ENCODE data around the gene MPV17L2.
"Not testable (repeated sequence)": the region's sequence is repeated elsewhere in the genome, so short reads cannot be mapped to it uniquely, and the experiment has no call there.

The MPV17L2 gene

GRCh38 chr19:18191640-18192062, 1.4 kb upstream of the MPV17L2 start:
- DNase-seq (ENCODE audit: low read depth in 2 of 2), result no peak

GRCh38 chr19:18193388-18194180, 566 bp downstream of the MPV17L2 start:
- DNase-seq (ENCODE audit: low read depth in 2 of 2), result no peak

- DNase-seq (ENCODE audit: low read depth in 2 of 2), result no peak
These were observed 1.1 kb downstream of the MPV17L2 start for GRCh38 chr19:18194181-18194530.

GRCh38 chr19:18194554-18195238, 1.7 kb downstream of the MPV17L2 start:
- DNase-seq (ENCODE audit: low read depth in 2 of 2), result no peak

- DNase-seq (ENCODE audit: low read depth in 2 of 2), result no peak
These were observed 3.5 kb downstream of the MPV17L2 start for GRCh38 chr19:18196511-18196845.

- no peak for DNase-seq (ENCODE audit: low read depth in 2 of 2)
These were observed 4.3 kb downstream of the MPV17L2 start for GRCh38 chr19:18197306-18197705.

GRCh38 chr19:18197941-18198340, 4.9 kb downstream of the MPV17L2 start:
- no peak for DNase-seq (ENCODE audit: low read depth in 2 of 2)

GRCh38 chr19:18198374-18198773, 5.4 kb downstream of the MPV17L2 start:
- no peak for DNase-seq (ENCODE audit: low read depth in 2 of 2)

GRCh38 chr19:18202397-18202777, 9.4 kb downstream of the MPV17L2 start:
- no peak for DNase-seq (ENCODE audit: low read depth in 2 of 2)

GRCh38 chr19:18202778-18203407, 9.9 kb downstream of the MPV17L2 start:
- DNase-seq (ENCODE audit: low read depth in 2 of 2), result no peak

GRCh38 chr19:18203408-18203862, 10.4 kb downstream of the MPV17L2 start:
- no peak for DNase-seq (ENCODE audit: low read depth in 2 of 2)

GRCh38 chr19:18203863-18204393, 10.9 kb downstream of the MPV17L2 start, which contains the start of gene RAB3A:
Gene RAB3A (minus strand): TSS chr19:18204042. CDS start chr19:18202740, 1,302 bp downstream.
- DNase-seq (ENCODE audit: low read depth in 2 of 2), result peak; percentile 100

GRCh38 chr19:18204394-18205199, 11.6 kb downstream of the MPV17L2 start:
- DNase-seq (ENCODE audit: low read depth in 2 of 2), result peak in 1 of 2 experiments; percentile 14

- DNase-seq (ENCODE audit: low read depth in 2 of 2), result peak; percentile 39 to 52
These were observed 12.3 kb downstream of the MPV17L2 start for GRCh38 chr19:18205200-18205892.

- DNase-seq (ENCODE audit: low read depth in 2 of 2), result no peak
These were observed 13.0 kb downstream of the MPV17L2 start for GRCh38 chr19:18206018-18206417.

GRCh38 chr19:18208098-18208951, 15.3 kb downstream of the MPV17L2 start:
- peak; percentile 40 to 41 for DNase-seq (ENCODE audit: low read depth in 2 of 2)

- DNase-seq (ENCODE audit: low read depth in 2 of 2), result not testable (repeated sequence)
These were observed 16.9 kb downstream of the MPV17L2 start for GRCh38 chr19:18209912-18210311.

- no peak for DNase-seq (ENCODE audit: low read depth in 2 of 2)
These were observed 18.7 kb downstream of the MPV17L2 start for GRCh38 chr19:18211683-18212082.

- DNase-seq (ENCODE audit: low read depth in 2 of 2), result no peak
These were observed 21.9 kb downstream of the MPV17L2 start for GRCh38 chr19:18214779-18215433.

Measured in fibroblast of skin of left quadriceps (primary cell).